Measurements from ENCODE around the gene IRX5. TPM values are rescaled to one million over a fixed set of nuclear protein-coding genes. Genes with fewer than 3 reads are reported as not detected.

Gene IRX5
- total and polyA plus RNA-seq, 2 of the 8 experiments (the other 6 are each of a cell fraction or from before 2014, with no cell fraction given): 0.48 to 0.56 TPM

- Histone ChIP-seq H3K23me2 (ENCODE audit: low read depth, low read length) (peaks cover 11% of the 10 kb centered on the region), H3K27ac (ENCODE audit: low read depth, low read length) (no peak overlapping the region), H3K36me3 (ENCODE audit: control insufficient read depth in 2 of 4, insufficient read depth in 4 of 4, low read length in 3 of 4) (no peaks in the 10 kb centered on the region; a peak in 1 of 8 replicates), H2BK12ac (ENCODE audit: low read depth, low read length) (no peak overlapping the region), H2BK20ac (ENCODE audit: low read length) (no peak overlapping the region), H4K20me1 (replicated peaks in 1 of 2; ENCODE audit: control insufficient read depth in 1 of 2, insufficient read depth in 2 of 2, low read length in 2 of 2) (peaks cover 8% of the 10 kb centered on the region in 2 experiments), H3K4me3 (ENCODE audit: extremely low read depth in 1 of 4, insufficient read depth in 2 of 4, low read depth in 3 of 4, low read length in 4 of 4) (peak overlapping the region; percentile 11 to 68 (median 46); a peak in 6 of 8 replicates), H3K9ac (replicated peaks in 1 of 4; ENCODE audit: extremely low read depth in 1 of 4, low read depth in 3 of 4, low read length in 3 of 4) (no peak overlapping the region), H3K23ac (ENCODE audit: insufficient read length) (no peak overlapping the region), H3K9me3 (ENCODE audit: insufficient read depth in 2 of 2, low read depth in 1 of 2, low read length in 1 of 2) (no peaks in the 10 kb centered on the region; a peak in 1 of 4 replicates), H4K91ac (replicated peaks; ENCODE audit: insufficient read length, low read length) (no peak overlapping the region), H3K14ac (ENCODE audit: insufficient read length) (no peak overlapping the region), H3K79me1 (ENCODE audit: low read depth, low read length) (no peaks in the 10 kb centered on the region), H3K4me1 (replicated peaks in 1 of 4; ENCODE audit: control insufficient read depth in 3 of 4, insufficient read depth in 4 of 4, low read length in 3 of 4) (peaks cover 0 to 31% (median 20%) of the 10 kb centered on the region in 4 experiments; a peak in 6 of 7 replicates), H2AFZ (ENCODE audit: low read length) (no peak overlapping the region), H2BK15ac (ENCODE audit: low read length) (no peak overlapping the region), H3K4ac (replicated peaks; ENCODE audit: insufficient read length, low read depth, low read length) (no peak overlapping the region), H3K18ac (ENCODE audit: extremely low read depth, low read length) (no peak overlapping the region), H4K8ac (ENCODE audit: extremely low read depth, insufficient read depth, low read length) (no peak overlapping the region), H3K27me3 (replicated peaks in 1 of 4; ENCODE audit: control insufficient read depth in 3 of 4, extremely low read depth in 1 of 4, insufficient read depth in 3 of 4, low read length in 3 of 4) (peaks cover 47 to 78% (median 74%) of the 10 kb centered on the region in 4 experiments), H3K79me2 (ENCODE audit: control insufficient read depth in 1 of 2, insufficient read depth in 2 of 2, low read length in 2 of 2) (no peaks in the 10 kb centered on the region), H2BK120ac (replicated peaks; ENCODE audit: low read depth, low read length) (no peak overlapping the region), H2BK5ac (ENCODE audit: low read depth, low read length) (no peak overlapping the region), H4K5ac (ENCODE audit: insufficient read length, low read depth, low read length) (no peak overlapping the region), H2AK5ac (ENCODE audit: low read depth, low read length) (no peak overlapping the region), H3K4me2 (ENCODE audit: insufficient read depth in 1 of 2, low read depth in 2 of 2, low read length in 2 of 2) (peak overlapping the region; percentile 95 to 98), H3K56ac (replicated peaks; ENCODE audit: insufficient read length, low read depth, low read length) (no peak overlapping the region)
- FAIRE-seq (no peak), DNase-seq (ENCODE audit: low read depth in 1 of 2, low spot score in 2 of 2) (no peak)
- ChIA-PET POLR2A (ENCODE audit: partially characterized antibody) (no interaction called here), CTCF (ENCODE audit: partially characterized antibody) (interaction anchor here (0.7 to 3.6 kb wide), 7 partner anchors 10 to 744 kb away, joined by 3 to 29 read pairs (median 3); no protein-coding TSS in a partner anchor)
- 10% methylated on average over 14 of the region's 14 CpGs; no CpG with 5 or more reads in 1 of the 2 experiments for WGBS, 2 experiments (ENCODE audit: extremely low coverage in 1 of 2, insufficient coverage in 1 of 2, insufficient read length in 1 of 2, insufficient replicate concordance in 2 of 2, low coverage in 1 of 2, low lambda C conversion rate in 2 of 2, missing lambda C conversion rate in 1 of 2)
- TF ChIP-seq JUN (IDR thresholded peaks at IDR 0.05; ENCODE audit: low read depth, low read length): no peak
- no peak for TF ChIP-seq ASH2L (IDR thresholded peaks at IDR 0.05; ENCODE audit: low read length)
- TF ChIP-seq CEBPB (IDR thresholded peaks at IDR 0.05; ENCODE audit: low read depth, low read length): no peak
- TF ChIP-seq NRF1 (IDR thresholded peaks at IDR 0.05; ENCODE audit: low read depth, low read length): no peak
- TF ChIP-seq CREB1 (IDR thresholded peaks at IDR 0.05): no peak
- no peak for TF ChIP-seq RFX5 (IDR thresholded peaks at IDR 0.05; ENCODE audit: borderline replicate concordance, low read depth, low read length)
- no peak for TF ChIP-seq SP4 (IDR thresholded peaks at IDR 0.05; ENCODE audit: low read length)
- TF ChIP-seq HDAC6 (IDR thresholded peaks at IDR 0.05; ENCODE audit: low read depth, low read length): no peak
- no peak for TF ChIP-seq FOSL1 (IDR thresholded peaks at IDR 0.05; ENCODE audit: insufficient read depth, low read depth, low read length)
- no peak for TF ChIP-seq RBBP5 (IDR thresholded peaks at IDR 0.05; ENCODE audit: borderline replicate concordance, low read depth, low read length)
- TF ChIP-seq GABPA (IDR thresholded peaks at IDR 0.05; ENCODE audit: borderline replicate concordance, insufficient read depth, low read length): no peak
- TF ChIP-seq ZNF274 (IDR thresholded peaks at IDR 0.05; ENCODE audit: borderline replicate concordance, extremely low read depth, low read length): no peak
- TF ChIP-seq HDAC2 (IDR thresholded peaks at IDR 0.05; ENCODE audit: borderline replicate concordance in 1 of 2, low read depth in 2 of 2, low read length in 2 of 2): no peak
Observed at GRCh38 chr16:54939029-54939346, 8.3 kb downstream of the IRX5 start.

All from H1 (cell line).